A673 (cell line): ENCODE data around the gene CHST2.

Experiments used
- EZH2 ChIP-seq: fragments of 200-600 bp; sonication (generic); IDR thresholded peaks from 2 replicates; pipeline ENCODE4 v1.6.1; 2017; ENCODE audit warnings: borderline replicate concordance, low read depth, mild to moderate bottlenecking, mixed read lengths, antibody characterized with exemption, low read length; ENCODE audit not compliant: poor library complexity, severe bottlenecking
- TF ChIP-seq, protein P1 (sequence below): fragments of 300-800, 200-600 bp; sonication (generic); conservative IDR thresholded peaks from 2 replicates; pipeline ENCODE4 v1.5.1; 2017; ENCODE audit warnings: low read depth, mild to moderate bottlenecking, antibody characterized with exemption, low read length, moderate library complexity, mixed read lengths

DNA sequence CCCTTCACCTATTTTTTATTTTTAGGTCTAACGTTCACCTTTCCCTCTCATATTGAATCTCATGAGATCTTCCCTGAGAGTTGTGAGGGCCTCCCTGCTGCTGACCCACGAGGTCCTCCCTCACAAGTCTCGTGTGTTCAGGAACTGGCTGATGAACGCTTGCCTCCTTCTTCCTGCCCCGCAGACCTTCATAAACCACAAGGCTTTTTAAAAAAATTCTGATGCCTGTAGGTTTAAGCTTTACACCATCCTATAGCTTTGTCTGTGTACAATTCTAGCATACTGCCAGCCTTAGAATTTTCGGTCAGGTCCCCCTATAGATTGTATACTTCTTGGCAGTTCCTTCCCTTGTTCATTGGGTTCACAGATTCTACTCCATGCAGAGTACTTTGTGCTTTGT lies 50.5 kb downstream of the CHST2 start:
- TF ChIP-seq, protein P1, sequence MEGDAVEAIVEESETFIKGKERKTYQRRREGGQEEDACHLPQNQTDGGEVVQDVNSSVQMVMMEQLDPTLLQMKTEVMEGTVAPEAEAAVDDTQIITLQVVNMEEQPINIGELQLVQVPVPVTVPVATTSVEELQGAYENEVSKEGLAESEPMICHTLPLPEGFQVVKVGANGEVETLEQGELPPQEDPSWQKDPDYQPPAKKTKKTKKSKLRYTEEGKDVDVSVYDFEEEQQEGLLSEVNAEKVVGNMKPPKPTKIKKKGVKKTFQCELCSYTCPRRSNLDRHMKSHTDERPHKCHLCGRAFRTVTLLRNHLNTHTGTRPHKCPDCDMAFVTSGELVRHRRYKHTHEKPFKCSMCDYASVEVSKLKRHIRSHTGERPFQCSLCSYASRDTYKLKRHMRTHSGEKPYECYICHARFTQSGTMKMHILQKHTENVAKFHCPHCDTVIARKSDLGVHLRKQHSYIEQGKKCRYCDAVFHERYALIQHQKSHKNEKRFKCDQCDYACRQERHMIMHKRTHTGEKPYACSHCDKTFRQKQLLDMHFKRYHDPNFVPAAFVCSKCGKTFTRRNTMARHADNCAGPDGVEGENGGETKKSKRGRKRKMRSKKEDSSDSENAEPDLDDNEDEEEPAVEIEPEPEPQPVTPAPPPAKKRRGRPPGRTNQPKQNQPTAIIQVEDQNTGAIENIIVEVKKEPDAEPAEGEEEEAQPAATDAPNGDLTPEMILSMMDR, result no peak
- no peak for TF ChIP-seq EZH2
